Stimulated activated CD4-positive, alpha-beta T cell treated with anti-CD3 and anti-CD28 coated beads, Interleukin-4, amount 100 ng/mL, for 4 hours (primary cell): ENCODE results near the gene PTRH2.
"Not testable (repeated sequence)": the region's sequence is repeated elsewhere in the genome, so short reads cannot be mapped to it uniquely, and the experiment has no call there.

ENCODE experiments used
- DNase-seq, 2 experiments: peaks; one replicate each; pipeline ENCODE4 v3.0.0-alpha.2; 2020

The PTRH2 gene

DNA sequence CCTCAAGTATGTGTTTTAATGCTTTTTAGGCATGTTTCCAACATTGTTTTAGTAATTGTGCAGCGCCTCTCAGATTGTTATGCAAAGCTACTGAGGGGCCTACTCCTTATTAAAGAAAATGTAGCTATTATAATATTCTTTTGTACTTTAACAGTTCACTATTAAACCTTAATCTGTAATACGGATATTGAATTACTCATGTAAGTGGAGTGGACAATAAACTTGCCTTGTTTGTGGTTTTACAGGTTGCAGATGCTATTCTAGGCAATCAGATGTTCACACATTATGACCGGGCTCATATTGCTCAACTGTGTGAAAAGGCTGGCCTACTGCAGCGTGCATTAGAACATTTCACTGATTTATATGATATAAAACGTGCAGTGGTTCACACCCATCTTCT lies 41.0 kb downstream of the PTRH2 start:
- DNase-seq: no peak

GRCh38 chr17:59656624-59657023 lies 50.6 kb downstream of the PTRH2 start:
- not testable (repeated sequence) for DNase-seq

- DNase-seq: no peak
Observed at GRCh38 chr17:59652119-59652518, 55.1 kb downstream of the PTRH2 start.

DNA sequence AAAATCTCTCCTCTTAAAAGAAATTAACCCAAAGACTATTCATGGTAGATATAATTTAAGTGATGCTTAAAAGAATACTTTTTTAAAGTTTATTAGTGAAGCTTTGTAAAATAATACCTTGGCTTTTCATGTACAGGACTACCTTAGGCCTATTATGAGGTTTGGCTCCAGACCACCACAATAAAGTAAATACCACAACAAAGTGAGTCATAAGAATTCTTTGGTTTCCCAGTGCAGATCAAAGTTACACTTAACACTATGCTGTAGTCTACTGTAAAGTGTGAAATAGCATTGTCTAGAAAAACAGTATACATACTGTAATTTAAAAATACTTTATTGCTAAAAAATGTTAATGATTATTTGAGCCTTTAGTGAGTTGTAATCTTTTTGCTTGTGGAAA lies 55.9 kb downstream of the PTRH2 start:
- no peak for DNase-seq

DNA sequence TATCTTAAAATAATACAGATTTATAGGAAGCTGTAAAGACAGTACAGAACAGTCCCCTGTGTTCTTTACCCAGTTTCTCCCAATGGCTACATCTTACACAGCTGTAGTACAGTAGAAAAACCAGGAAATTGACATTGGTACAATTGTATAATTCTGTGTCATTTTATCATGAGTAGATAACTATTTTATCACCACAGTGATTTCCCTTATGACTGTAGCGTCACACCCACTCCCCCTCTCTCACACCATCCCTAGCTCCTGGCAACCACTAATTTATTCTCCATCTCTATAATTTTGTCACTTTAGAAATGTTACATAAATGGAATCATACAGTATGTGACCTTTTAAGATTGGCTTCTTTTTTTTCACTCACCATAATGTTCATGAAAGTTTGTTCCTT lies 56.6 kb downstream of the PTRH2 start:
- no peak for DNase-seq

- no peak for DNase-seq
Observed at GRCh38 chr17:59649886-59650285, 57.3 kb downstream of the PTRH2 start.
